Chondrocyte (in vitro differentiated cells): ENCODE results near the gene DOCK2. TPM values are rescaled to one million over a fixed set of nuclear protein-coding genes. Genes with fewer than 3 reads are reported as not detected.

Source experiments
- DNase-seq: peaks from one replicate; pipeline ENCODE4 v3.0.0; 2021; ENCODE audit warnings: mixed read lengths, low spot score
- H3K27ac Mint-ChIP-seq: one replicate; pipeline ENCODE4 v1.8.0; 2021; ENCODE audit warnings: mild to moderate bottlenecking, moderate library complexity, mixed read lengths; ENCODE audit not compliant: unreplicated experiment
- H3K27me3 Mint-ChIP-seq: 2 replicates; pipeline ENCODE4 v1.8.0; 2021; ENCODE audit warnings: low read depth, mixed read lengths
- H3K36me3 Mint-ChIP-seq: 2 replicates; pipeline ENCODE4 v1.8.0; 2021; ENCODE audit warnings: low read depth, mixed read lengths
- H3K4me1 Mint-ChIP-seq: 2 replicates; pipeline ENCODE4 v1.8.0; 2021; ENCODE audit warnings: low read depth, mild to moderate bottlenecking, mixed read lengths
- H3K4me3 Mint-ChIP-seq: one replicate; pipeline ENCODE4 v1.8.0; 2021; ENCODE audit warnings: mild to moderate bottlenecking, moderate library complexity, mixed read lengths; ENCODE audit not compliant: unreplicated experiment
- H3K9me3 Mint-ChIP-seq: 2 replicates; pipeline ENCODE4 v1.8.0; 2021; ENCODE audit warnings: low read depth, mixed read lengths
- CTCF ChIP-seq: fragments of 200-600 bp; sonication (generic); IDR thresholded peaks from 2 replicates; pipeline ENCODE4 v1.5.0; 2021; ENCODE audit warnings: antibody characterized with exemption, mild to moderate bottlenecking, moderate library complexity
- total RNA-seq: library from RNA; stranded (reverse); gene quantifications from 3 replicates; pipeline ENCODE4 v1.2.1, GENCODE V29; 2021

The DOCK2 gene
- total RNA-seq, 1 donor from 2014 or later = 3.1 TPM

- no peak for DNase-seq
- no peaks in the 10 kb centered on the region for H3K9me3 Mint-ChIP-seq
- H3K4me3 Mint-ChIP-seq = no peak overlapping the region
- TF ChIP-seq CTCF = no peak
- no peaks in the 10 kb centered on the region for H3K36me3 Mint-ChIP-seq
- peaks cover 6% of the 10 kb centered on the region for H3K4me1 Mint-ChIP-seq
- H3K27ac Mint-ChIP-seq = no peak overlapping the region
- no peaks in the 10 kb centered on the region for H3K27me3 Mint-ChIP-seq
These were observed 219.5 kb downstream of the DOCK2 start for GRCh38 chr5:169856571-169856970.

GRCh38 chr5:169860585-169860984 lies 223.5 kb downstream of the DOCK2 start:
- no peak overlapping the region for H3K4me3 Mint-ChIP-seq
- no peak for TF ChIP-seq CTCF
- H3K9me3 Mint-ChIP-seq = no peaks in the 10 kb centered on the region
- no peak overlapping the region for H3K27ac Mint-ChIP-seq
- no peaks in the 10 kb centered on the region for H3K27me3 Mint-ChIP-seq
- H3K36me3 Mint-ChIP-seq = no peaks in the 10 kb centered on the region
- peaks cover 6% of the 10 kb centered on the region for H3K4me1 Mint-ChIP-seq
- DNase-seq = no peak

GRCh38 chr5:169861433-169861832 lies 224.4 kb downstream of the DOCK2 start:
- H3K4me3 Mint-ChIP-seq = no peak overlapping the region
- no peaks in the 10 kb centered on the region for H3K36me3 Mint-ChIP-seq
- no peaks in the 10 kb centered on the region for H3K27me3 Mint-ChIP-seq
- no peak for DNase-seq
- peaks cover 5% of the 10 kb centered on the region for H3K4me1 Mint-ChIP-seq
- no peaks in the 10 kb centered on the region for H3K9me3 Mint-ChIP-seq
- TF ChIP-seq CTCF = no peak
- H3K27ac Mint-ChIP-seq = no peak overlapping the region

- H3K36me3 Mint-ChIP-seq = no peaks in the 10 kb centered on the region
- peaks cover under 1% of the 10 kb centered on the region for H3K4me1 Mint-ChIP-seq
- H3K27ac Mint-ChIP-seq = no peak overlapping the region
- H3K4me3 Mint-ChIP-seq = no peak overlapping the region
- H3K27me3 Mint-ChIP-seq = no peaks in the 10 kb centered on the region
- H3K9me3 Mint-ChIP-seq = no peaks in the 10 kb centered on the region
- TF ChIP-seq CTCF = no peak
- DNase-seq = no peak
These were observed 224.9 kb downstream of the DOCK2 start for GRCh38 chr5:169861934-169862333.

- no peak for TF ChIP-seq CTCF
- H3K4me1 Mint-ChIP-seq = no peaks in the 10 kb centered on the region
These were observed 225.3 kb downstream of the DOCK2 start for GRCh38 chr5:169862391-169862811.

More at GRCh38 chr5:169862391-169862811, 225.3 kb downstream of the DOCK2 start:
- Mint-ChIP-seq H3K4me3 (no peak overlapping the region), H3K27ac (no peak overlapping the region), H3K36me3 (no peaks in the 10 kb centered on the region), H3K9me3 (no peaks in the 10 kb centered on the region), H3K27me3 (no peaks in the 10 kb centered on the region)
- no peak for DNase-seq
